Ovary (tissue), 3 donors: ENCODE data around the gene GALNT17.

Experiments used
- CTCF ChIP-seq, 3 donors: fragments of 450-650 bp in 2 of 3; fragments of 200-600 bp in 1 of 3; IDR thresholded peaks; one replicate each; pipeline versions ENCODE4 v1.5.1 to v1.8.0; 2016 to 2022; ENCODE audit warnings: antibody characterized with exemption in 3 of 3, mild to moderate bottlenecking in 1 of 3
- EP300 ChIP-seq: sonication (generic); formaldehyde crosslinking; IDR thresholded peaks from one replicate; pipeline ENCODE4 v1.6.1; 2017; ENCODE audit warnings: antibody characterized with exemption
- donor health status: DM: no; HTN: no; CAD: no.

- no peak for TF ChIP-seq CTCF (IDR thresholded peaks at IDR 0.05)
- no peak for TF ChIP-seq EP300
Measured at GRCh38 chr7:71527213-71527612, 395.3 kb downstream of the GALNT17 start.
